ENCODE measurements around the gene ZGLP1.
A peak's percentile ranks its signal among the peaks of the same experiment; 100 is the strongest.

Gene ZGLP1

GRCh38 chr19:10259162-10259905 lies 50.3 kb downstream of the ZGLP1 start:
- in situ Hi-C loops (cut with HindIII; ENCODE audit: low pct_ligation_motif_present, low pct_unique_long_range_greater_than_20kb, low sequenced_read_pairs), result no loop called here
- peak; percentile 83 for DNase-seq

GRCh38 chr19:10258080-10258710 lies 51.4 kb downstream of the ZGLP1 start:
- DNase-seq, result no peak
- in situ Hi-C loops (cut with HindIII; ENCODE audit: low pct_ligation_motif_present, low pct_unique_long_range_greater_than_20kb, low sequenced_read_pairs), result no loop called here

- DNase-seq, result no peak
- in situ Hi-C loops (cut with HindIII; ENCODE audit: low pct_ligation_motif_present, low pct_unique_long_range_greater_than_20kb, low sequenced_read_pairs), result no loop called here
Measured at GRCh38 chr19:10256970-10257615, 52.5 kb downstream of the ZGLP1 start.

- no peak for DNase-seq
- in situ Hi-C loops (cut with HindIII; ENCODE audit: low pct_ligation_motif_present, low pct_unique_long_range_greater_than_20kb, low sequenced_read_pairs), result no loop called here
Measured at GRCh38 chr19:10256551-10256950, 53.1 kb downstream of the ZGLP1 start.

GRCh38 chr19:10255358-10255757 lies 54.3 kb downstream of the ZGLP1 start:
- no peak for DNase-seq
- in situ Hi-C loops (cut with HindIII; ENCODE audit: low pct_ligation_motif_present, low pct_unique_long_range_greater_than_20kb, low sequenced_read_pairs), result no loop called here

All from ACHN (cell line).